WI38 (cell line): ENCODE data around the gene RAB30.
"Not testable (repeated sequence)": the region's sequence is repeated elsewhere in the genome, so short reads cannot be mapped to it uniquely, and the experiment has no call there.

ENCODE experiments used
- H3K4me3 ChIP-seq: 2 replicates; pipeline ENCODE4 v1.5.1; 2011; ENCODE audit warnings: low read depth, mild to moderate bottlenecking, control low read depth, low read length
- CTCF ChIP-seq: IDR thresholded peaks from 2 replicates; pipeline ENCODE4 v1.5.1; 2012; ENCODE audit warnings: low read depth, mild to moderate bottlenecking, control low read depth, low read length

RAB30 gene

GRCh38 chr11:82969811-82970210 is 101.9 kb downstream of the RAB30 start:
- H3K4me3 ChIP-seq, result no peak overlapping the region
- TF ChIP-seq CTCF, result no peak

GRCh38 chr11:82967381-82967780 is 104.3 kb downstream of the RAB30 start:
- no peak overlapping the region for H3K4me3 ChIP-seq
- TF ChIP-seq CTCF, result no peak

- H3K4me3 ChIP-seq, result not testable (repeated sequence)
Observed at GRCh38 chr11:82962021-82962420, 109.7 kb downstream of the RAB30 start.

GRCh38 chr11:82960779-82961143 is 110.9 kb downstream of the RAB30 start:
- H3K4me3 ChIP-seq, result no peak overlapping the region
- TF ChIP-seq CTCF, result no peak

GRCh38 chr11:82959987-82960778 is 111.5 kb downstream of the RAB30 start:
- no peak overlapping the region for H3K4me3 ChIP-seq

GRCh38 chr11:82955736-82956453 is 115.8 kb downstream of the RAB30 start:
- H3K4me3 ChIP-seq, result not testable (repeated sequence)

More at GRCh38 chr11:82959987-82960778, 111.5 kb downstream of the RAB30 start:
- no peak for TF ChIP-seq CTCF

GRCh38 chr11:82950502-82950901 is 121.2 kb downstream of the RAB30 start:
- H3K4me3 ChIP-seq, result not testable (repeated sequence)

GRCh38 chr11:82949352-82949751 is 122.3 kb downstream of the RAB30 start:
- no peak overlapping the region for H3K4me3 ChIP-seq
- no peak for TF ChIP-seq CTCF

GRCh38 chr11:82945682-82946081 is 126.0 kb downstream of the RAB30 start:
- no peak for TF ChIP-seq CTCF
- H3K4me3 ChIP-seq, result no peak overlapping the region

- H3K4me3 ChIP-seq, result not testable (repeated sequence)
Observed at GRCh38 chr11:82945041-82945440, 126.7 kb downstream of the RAB30 start.
